ENCODE results near the gene SLC41A1. TPM values are rescaled to one million over a fixed set of nuclear protein-coding genes. Genes with fewer than 3 reads are reported as not detected.

Gene SLC41A1
- total and polyA plus RNA-seq, 2 experiments from 2014 or later = 21.3 to 22.4 TPM

DNA sequence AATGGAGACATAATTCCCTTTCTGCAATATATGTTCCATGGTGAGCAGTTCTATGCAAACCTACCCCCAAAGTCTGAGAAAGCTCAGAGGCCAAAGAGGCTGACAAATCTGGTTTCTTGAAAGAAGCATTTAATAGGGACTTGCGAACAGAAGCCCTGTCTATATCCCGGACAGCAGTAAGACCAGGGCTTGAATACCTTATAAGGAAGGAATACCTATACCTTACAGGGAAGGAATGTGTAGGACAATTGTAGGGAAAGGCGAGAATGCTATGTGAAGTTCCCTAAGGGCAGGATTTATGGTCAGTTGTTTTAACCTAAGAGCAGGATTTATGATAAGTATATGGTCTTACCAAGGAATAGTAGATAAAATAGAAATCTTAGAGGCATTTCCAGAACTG, 5.0 kb upstream of the SLC41A1 start:
- 78 to 84% methylated on average over 3 of the region's 3 CpGs for WGBS, 2 experiments (ENCODE audit: low coverage in 1 of 2, low lambda C conversion rate in 2 of 2, missing lambda C conversion rate in 2 of 2)
- TF ChIP-seq EZH2 (IDR thresholded peaks at IDR 0.05; ENCODE audit: insufficient read depth, poor library complexity, severe bottlenecking) = no peak
- TF ChIP-seq EZH2phosphoT487 (IDR thresholded peaks at IDR 0.05; ENCODE audit: insufficient read depth, low read depth) = no peak
- Histone ChIP-seq H4K20me1 (ENCODE audit: insufficient read depth) (no peaks in the 10 kb centered on the region), H3K36me3 (ENCODE audit: low read depth) (no peaks in the 10 kb centered on the region), H3K9me2 (ENCODE audit: insufficient read depth) (no peaks in the 10 kb centered on the region), H2AFZ (no peak overlapping the region), H3K79me2 (ENCODE audit: insufficient read depth) (no peaks in the 10 kb centered on the region), H3K9ac (no peak overlapping the region), H3K9me3 (ENCODE audit: low read depth) (no peaks in the 10 kb centered on the region), H3K4me2 (ENCODE audit: unreplicated experiment) (no peak overlapping the region), H3K4me3 (no peak overlapping the region), H3K4me1 (ENCODE audit: insufficient read depth) (no peaks in the 10 kb centered on the region), H3K27me3 (replicated peaks; ENCODE audit: insufficient read depth) (no peaks in the 10 kb centered on the region), H3K27ac (no peak overlapping the region), H3F3A (ENCODE audit: insufficient read depth) (no peaks in the 10 kb centered on the region)
- in situ Hi-C loops (cut with MboI) = no loop called here
- DNase-seq = no peak

DNA sequence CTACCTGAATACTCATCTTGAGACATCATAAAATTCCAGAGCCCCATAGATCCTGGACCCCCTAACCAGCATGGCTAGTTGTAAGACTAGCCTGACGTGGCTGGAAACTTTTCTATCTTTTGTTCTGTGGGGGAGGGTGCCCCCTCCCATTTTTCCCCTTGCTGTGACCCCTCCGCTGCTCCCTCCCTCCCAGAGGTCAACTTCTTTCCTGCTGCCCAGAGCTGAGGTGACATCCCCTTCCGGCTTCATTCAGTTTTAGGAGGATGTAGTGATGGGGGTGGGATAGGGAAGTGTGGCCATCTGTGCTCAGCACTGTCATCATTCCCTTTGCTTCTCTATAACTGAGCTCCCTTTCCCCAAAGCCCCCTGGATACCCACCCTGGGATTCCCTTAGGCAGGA, 4.4 kb upstream of the SLC41A1 start:
- H3K9me2 ChIP-seq (ENCODE audit: insufficient read depth) = no peaks in the 10 kb centered on the region
- in situ Hi-C loops (cut with MboI) = no loop called here
- no peak overlapping the region for H3K27ac ChIP-seq
- no peaks in the 10 kb centered on the region for H3K9me3 ChIP-seq (ENCODE audit: low read depth)
- H3K36me3 ChIP-seq (ENCODE audit: low read depth) = no peaks in the 10 kb centered on the region
- no peak overlapping the region for H3K4me3 ChIP-seq
- H3K9ac ChIP-seq = no peak overlapping the region
- H3K27me3 ChIP-seq (replicated peaks; ENCODE audit: insufficient read depth) = no peaks in the 10 kb centered on the region
- H2AFZ ChIP-seq = no peak overlapping the region
- WGBS, 2 experiments (ENCODE audit: low coverage in 1 of 2, low lambda C conversion rate in 2 of 2, missing lambda C conversion rate in 2 of 2) = 63 to 72% methylated on average over 3 of the region's 3 CpGs
- no peaks in the 10 kb centered on the region for H3K4me1 ChIP-seq (ENCODE audit: insufficient read depth)
- no peaks in the 10 kb centered on the region for H4K20me1 ChIP-seq (ENCODE audit: insufficient read depth)
- H3K79me2 ChIP-seq (ENCODE audit: insufficient read depth) = peaks cover 2% of the 10 kb centered on the region
- TF ChIP-seq EZH2phosphoT487 (IDR thresholded peaks at IDR 0.05; ENCODE audit: insufficient read depth, low read depth) = no peak
- no peak for TF ChIP-seq EZH2 (IDR thresholded peaks at IDR 0.05; ENCODE audit: insufficient read depth, poor library complexity, severe bottlenecking)
- DNase-seq = no peak
- no peak overlapping the region for H3K4me2 ChIP-seq (ENCODE audit: unreplicated experiment)
- 0 out of 2 replicates have a peak, but pooled peaks cover under 1% of the 10 kb centered on the region for H3F3A ChIP-seq (ENCODE audit: insufficient read depth)

DNA sequence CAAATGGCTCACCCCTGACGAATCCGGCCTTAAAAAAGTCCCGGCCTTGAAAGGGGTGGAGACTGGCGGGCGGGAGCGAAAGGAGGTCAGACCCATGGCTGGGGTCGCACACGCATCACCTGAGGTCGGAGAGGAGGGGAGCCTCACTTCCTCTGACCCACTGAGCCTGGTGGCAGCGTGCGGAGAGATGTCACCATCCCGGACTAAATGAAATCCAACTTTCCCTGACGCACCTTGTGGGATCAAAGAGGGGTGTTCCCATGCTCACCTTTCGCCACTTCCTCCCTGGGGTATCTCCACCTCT, 709 bp upstream of the SLC41A1 start:
- Histone ChIP-seq H3K79me2 (ENCODE audit: insufficient read depth) (peaks cover 38% of the 10 kb centered on the region), H3K9ac (peak overlapping the region; percentile 83), H3K4me2 (ENCODE audit: unreplicated experiment) (peak overlapping the region; percentile 76), H3K9me3 (ENCODE audit: low read depth) (no peaks in the 10 kb centered on the region), H3K4me3 (peak overlapping the region; percentile 89), H3K4me1 (ENCODE audit: insufficient read depth) (peaks cover 12% of the 10 kb centered on the region), H2AFZ (peak overlapping the region; percentile 92), H3K27ac (peak overlapping the region; percentile 28), H3K27me3 (replicated peaks; ENCODE audit: insufficient read depth) (no peaks in the 10 kb centered on the region), H3F3A (ENCODE audit: insufficient read depth) (0 out of 2 replicates have a peak, but pooled peaks cover 8% of the 10 kb centered on the region), H3K36me3 (ENCODE audit: low read depth) (no peaks in the 10 kb centered on the region), H3K9me2 (ENCODE audit: insufficient read depth) (no peaks in the 10 kb centered on the region), H4K20me1 (ENCODE audit: insufficient read depth) (no peaks in the 10 kb centered on the region)
- no peak for DNase-seq
- in situ Hi-C loops (cut with MboI) = no loop called here
- TF ChIP-seq EZH2 (IDR thresholded peaks at IDR 0.05; ENCODE audit: insufficient read depth, poor library complexity, severe bottlenecking) (no peak), EZH2phosphoT487 (IDR thresholded peaks at IDR 0.05; ENCODE audit: insufficient read depth, low read depth) (no peak)
- 2 to 3% methylated on average over 14 of the region's 14 CpGs for WGBS, 2 experiments (ENCODE audit: low coverage in 1 of 2, low lambda C conversion rate in 2 of 2, missing lambda C conversion rate in 2 of 2)

DNA sequence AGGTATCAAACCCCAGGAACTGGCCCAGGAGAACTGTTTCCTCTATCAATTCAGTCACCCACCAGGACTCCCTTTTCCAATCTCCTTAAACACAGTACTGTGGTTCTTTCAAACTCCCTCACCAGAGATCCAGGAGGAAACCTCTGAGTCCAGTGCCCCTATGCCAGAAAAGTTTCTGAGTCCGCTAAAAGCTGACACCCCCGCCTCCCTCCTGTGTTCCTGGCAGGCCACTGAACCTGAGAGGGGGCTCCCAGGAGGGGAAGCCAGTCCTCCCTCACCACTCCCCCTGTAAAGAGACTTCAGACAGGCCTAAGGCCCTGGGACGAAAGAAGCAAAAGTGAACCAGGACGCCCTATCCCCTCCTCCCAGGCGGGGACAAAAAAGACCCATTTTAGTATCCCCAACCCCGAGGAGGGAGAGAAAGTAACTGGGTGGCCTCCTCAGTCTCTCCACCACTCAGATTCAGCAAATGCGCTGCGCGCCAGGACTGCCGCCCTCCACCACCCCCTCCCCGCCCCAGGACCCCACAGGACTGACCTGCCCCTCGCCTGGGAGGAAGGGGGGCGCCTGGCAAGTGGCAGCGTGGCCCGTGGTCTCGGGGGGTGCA, 624 bp downstream of the SLC41A1 start:
- H3K27ac ChIP-seq = peak overlapping the region; percentile 35
- WGBS, 2 experiments (ENCODE audit: low coverage in 1 of 2, low lambda C conversion rate in 2 of 2, missing lambda C conversion rate in 2 of 2) = 0 to 4% methylated on average over 9 to 16 of the region's 16 CpGs
- H3K36me3 ChIP-seq (ENCODE audit: low read depth) = no peaks in the 10 kb centered on the region
- H3K79me2 ChIP-seq (ENCODE audit: insufficient read depth) = peaks cover 52% of the 10 kb centered on the region
- peak; percentile 48 for DNase-seq
- in situ Hi-C loops (cut with MboI) = no loop called here
- H3K27me3 ChIP-seq (replicated peaks; ENCODE audit: insufficient read depth) = no peaks in the 10 kb centered on the region
- H3K9me3 ChIP-seq (ENCODE audit: low read depth) = no peaks in the 10 kb centered on the region
- no peaks in the 10 kb centered on the region for H3K9me2 ChIP-seq (ENCODE audit: insufficient read depth)
- peak overlapping the region; percentile 97 for H3K4me2 ChIP-seq (ENCODE audit: unreplicated experiment)
- H3K4me1 ChIP-seq (ENCODE audit: insufficient read depth) = peaks cover 12% of the 10 kb centered on the region
- peak overlapping the region; percentile 89 for H3K4me3 ChIP-seq
- H4K20me1 ChIP-seq (ENCODE audit: insufficient read depth) = no peaks in the 10 kb centered on the region
- H3F3A ChIP-seq (ENCODE audit: insufficient read depth) = 0 out of 2 replicates have a peak, but pooled peaks cover 8% of the 10 kb centered on the region
- H3K9ac ChIP-seq = peak overlapping the region; percentile 83
- TF ChIP-seq EZH2 (IDR thresholded peaks at IDR 0.05; ENCODE audit: insufficient read depth, poor library complexity, severe bottlenecking) (no peak), EZH2phosphoT487 (IDR thresholded peaks at IDR 0.05; ENCODE audit: insufficient read depth, low read depth) (no peak)
- peak overlapping the region; percentile 92 for H2AFZ ChIP-seq

Measured in GM23248 (cell line).